ENCODE results near the gene SBF1. TPM values are rescaled to one million over a fixed set of nuclear protein-coding genes. Genes with fewer than 3 reads are reported as not detected.

Gene SBF1
- total and polyA plus RNA-seq, 2 donors (not counting 1 experiment from before 2014, with no cell fraction given): 13.5 to 75.8 TPM

GRCh38 chr22:50519151-50519550 lies 44.3 kb upstream of the SBF1 start:
- no peak for TF ChIP-seq CTCF (conservative IDR thresholded peaks at IDR 0.05 in 1 of 2, IDR thresholded peaks at IDR 0.05 in 1 of 2; ENCODE audit: low read depth in 1 of 2, low read length in 2 of 2)
- TF ChIP-seq EZH2 (IDR thresholded peaks at IDR 0.05; ENCODE audit: low read length, missing control alignments): no peak
- no peaks in the 10 kb centered on the region for H3K9me3 ChIP-seq (ENCODE audit: control insufficient read depth, insufficient read depth, low read depth, low read length)
- no peak for DNase-seq (ENCODE audit: low read depth in 2 of 2)
- no peak overlapping the region for H3K4me2 ChIP-seq (ENCODE audit: extremely low read depth, insufficient read depth, low read length)
- peaks cover 27% of the 10 kb centered on the region for H3K79me2 ChIP-seq (ENCODE audit: control insufficient read depth, insufficient read depth, low read length)
- H4K20me1 ChIP-seq (ENCODE audit: control insufficient read depth, extremely low read depth, insufficient read depth, low read length): no peaks in the 10 kb centered on the region
- H2AFZ ChIP-seq (ENCODE audit: low read length): no peak overlapping the region
- peaks cover 23% of the 10 kb centered on the region for H3K36me3 ChIP-seq (ENCODE audit: control insufficient read depth, insufficient read depth, low read length)
- peaks cover 2% of the 10 kb centered on the region for H3K4me1 ChIP-seq (ENCODE audit: control insufficient read depth, extremely low read depth, insufficient read depth, low read length)
- H3K27me3 ChIP-seq (ENCODE audit: control insufficient read depth, insufficient read depth, low read length): no peaks in the 10 kb centered on the region
- H3K9ac ChIP-seq (ENCODE audit: insufficient read depth, low read length): no peak overlapping the region
- H3K27ac ChIP-seq (ENCODE audit: insufficient read depth, low read length): no peak overlapping the region
- H3K4me3 ChIP-seq (replicated peaks in 1 of 4; ENCODE audit: control extremely low read depth in 1 of 4, insufficient read depth in 1 of 4, low read depth in 3 of 4, low read length in 4 of 4): no peak overlapping the region

- Histone ChIP-seq H3K4me2 (ENCODE audit: extremely low read depth, insufficient read depth, low read length) (no peak overlapping the region), H3K4me1 (ENCODE audit: control insufficient read depth, extremely low read depth, insufficient read depth, low read length) (no peaks in the 10 kb centered on the region), H3K36me3 (ENCODE audit: control insufficient read depth, insufficient read depth, low read length) (peaks cover 18% of the 10 kb centered on the region), H3K4me3 (replicated peaks in 1 of 4; ENCODE audit: control extremely low read depth in 1 of 4, insufficient read depth in 1 of 4, low read depth in 3 of 4, low read length in 4 of 4) (no peak overlapping the region), H3K9me3 (ENCODE audit: control insufficient read depth, insufficient read depth, low read depth, low read length) (no peaks in the 10 kb centered on the region), H3K9ac (ENCODE audit: insufficient read depth, low read length) (no peak overlapping the region), H3K79me2 (ENCODE audit: control insufficient read depth, insufficient read depth, low read length) (peaks cover 22% of the 10 kb centered on the region), H3K27me3 (ENCODE audit: control insufficient read depth, insufficient read depth, low read length) (no peaks in the 10 kb centered on the region), H2AFZ (ENCODE audit: low read length) (no peak overlapping the region), H4K20me1 (ENCODE audit: control insufficient read depth, extremely low read depth, insufficient read depth, low read length) (no peaks in the 10 kb centered on the region), H3K27ac (ENCODE audit: insufficient read depth, low read length) (no peak overlapping the region)
- DNase-seq (ENCODE audit: low read depth in 2 of 2): no peak
- TF ChIP-seq EZH2 (IDR thresholded peaks at IDR 0.05; ENCODE audit: low read length, missing control alignments): no peak
These were observed 43.8 kb upstream of the SBF1 start for GRCh38 chr22:50518606-50519005.

- H3K27ac ChIP-seq (ENCODE audit: insufficient read depth, low read length): no peak overlapping the region
- DNase-seq (ENCODE audit: low read depth in 2 of 2): no peak
- no peaks in the 10 kb centered on the region for H4K20me1 ChIP-seq (ENCODE audit: control insufficient read depth, extremely low read depth, insufficient read depth, low read length)
- H3K36me3 ChIP-seq (ENCODE audit: control insufficient read depth, insufficient read depth, low read length): peaks cover 14% of the 10 kb centered on the region
- no peaks in the 10 kb centered on the region for H3K9me3 ChIP-seq (ENCODE audit: control insufficient read depth, insufficient read depth, low read depth, low read length)
- H2AFZ ChIP-seq (ENCODE audit: low read length): no peak overlapping the region
- no peak for TF ChIP-seq EZH2 (IDR thresholded peaks at IDR 0.05; ENCODE audit: low read length, missing control alignments)
- no peak for TF ChIP-seq CTCF (conservative IDR thresholded peaks at IDR 0.05 in 1 of 2, IDR thresholded peaks at IDR 0.05 in 1 of 2; ENCODE audit: low read depth in 1 of 2, low read length in 2 of 2)
- no peak overlapping the region for H3K4me3 ChIP-seq (replicated peaks in 1 of 4; ENCODE audit: control extremely low read depth in 1 of 4, insufficient read depth in 1 of 4, low read depth in 3 of 4, low read length in 4 of 4)
- H3K79me2 ChIP-seq (ENCODE audit: control insufficient read depth, insufficient read depth, low read length): peaks cover 23% of the 10 kb centered on the region
- H3K4me2 ChIP-seq (ENCODE audit: extremely low read depth, insufficient read depth, low read length): no peak overlapping the region
- no peaks in the 10 kb centered on the region for H3K27me3 ChIP-seq (ENCODE audit: control insufficient read depth, insufficient read depth, low read length)
- no peaks in the 10 kb centered on the region for H3K4me1 ChIP-seq (ENCODE audit: control insufficient read depth, extremely low read depth, insufficient read depth, low read length)
- H3K9ac ChIP-seq (ENCODE audit: insufficient read depth, low read length): no peak overlapping the region
These were observed 42.8 kb upstream of the SBF1 start for GRCh38 chr22:50517495-50518260.
